ENCODE measurements around the gene FAM174B.

FAM174B gene

GRCh38 chr15:92597548-92597947, 58.0 kb downstream of the FAM174B start:
- no peak for DNase-seq (ENCODE audit: low spot score)
- TF ChIP-seq CTCF (IDR thresholded peaks at IDR 0.05; ENCODE audit: extremely low read depth, missing control alignments) = no peak

- DNase-seq (ENCODE audit: low spot score) = no peak
- no peak for TF ChIP-seq CTCF (IDR thresholded peaks at IDR 0.05; ENCODE audit: extremely low read depth, missing control alignments)
Measured at GRCh38 chr15:92596623-92597022, 59.0 kb downstream of the FAM174B start.

- DNase-seq (ENCODE audit: low spot score) = no peak
Measured at GRCh38 chr15:92595506-92596381, 59.8 kb downstream of the FAM174B start.

GRCh38 chr15:92591275-92591674, 64.3 kb downstream of the FAM174B start:
- DNase-seq (ENCODE audit: low spot score) = no peak
- no peak for TF ChIP-seq CTCF (IDR thresholded peaks at IDR 0.05; ENCODE audit: extremely low read depth, missing control alignments)

More at GRCh38 chr15:92595506-92596381, 59.8 kb downstream of the FAM174B start:
- no peak for TF ChIP-seq CTCF (IDR thresholded peaks at IDR 0.05; ENCODE audit: extremely low read depth, missing control alignments)

- no peak for DNase-seq (ENCODE audit: low spot score)
- no peak for TF ChIP-seq CTCF (IDR thresholded peaks at IDR 0.05; ENCODE audit: extremely low read depth, missing control alignments)
Measured at GRCh38 chr15:92586966-92587365, 68.6 kb downstream of the FAM174B start.

GRCh38 chr15:92586383-92586942, 69.1 kb downstream of the FAM174B start:
- no peak for DNase-seq (ENCODE audit: low spot score)
- TF ChIP-seq CTCF (IDR thresholded peaks at IDR 0.05; ENCODE audit: extremely low read depth, missing control alignments) = no peak

GRCh38 chr15:92584105-92584504, 71.5 kb downstream of the FAM174B start:
- TF ChIP-seq CTCF (IDR thresholded peaks at IDR 0.05; ENCODE audit: extremely low read depth, missing control alignments) = no peak
- no peak for DNase-seq (ENCODE audit: low spot score)

Data from GM20000 (cell line).